Glutamatergic neuron (in vitro differentiated cells): ENCODE results near the gene TMEM59. TPM values are rescaled to one million over a fixed set of nuclear protein-coding genes. Genes with fewer than 3 reads are reported as not detected.

Source experiments
- DNase-seq: peaks from one replicate; pipeline ENCODE4 v3.0.0; 2022
- H3K27ac Mint-ChIP-seq: one replicate; pipeline ENCODE4 v1.8.0; 2020; ENCODE audit warnings: mild to moderate bottlenecking, mixed read lengths, inconsistent platforms; ENCODE audit not compliant: unreplicated experiment
- H3K27me3 Mint-ChIP-seq: one replicate; pipeline ENCODE4 v1.8.0; 2020; ENCODE audit warnings: mild to moderate bottlenecking, moderate library complexity, mixed read lengths, inconsistent platforms; ENCODE audit not compliant: unreplicated experiment
- H3K36me3 Mint-ChIP-seq: one replicate; pipeline ENCODE4 v1.8.0; 2020; ENCODE audit warnings: mild to moderate bottlenecking, mixed read lengths, inconsistent platforms; ENCODE audit not compliant: unreplicated experiment
- H3K4me1 Mint-ChIP-seq: one replicate; pipeline ENCODE4 v1.8.0; 2020; ENCODE audit warnings: mild to moderate bottlenecking, low read depth, mixed read lengths, inconsistent platforms; ENCODE audit not compliant: unreplicated experiment
- H3K4me3 Mint-ChIP-seq: one replicate; pipeline ENCODE4 v1.8.0; 2020; ENCODE audit warnings: mild to moderate bottlenecking, mixed read lengths, inconsistent platforms; ENCODE audit not compliant: unreplicated experiment
- H3K9me3 Mint-ChIP-seq: one replicate; pipeline ENCODE4 v1.8.0; 2020; ENCODE audit warnings: mild to moderate bottlenecking, moderate library complexity, mixed read lengths, inconsistent platforms; ENCODE audit not compliant: unreplicated experiment
- total RNA-seq: library from RNA; stranded (reverse); fragmentation: NEBNext Ultra II Directional; extraction: Animal tissue kit (Norgen Biotek cat#: 25700); gene quantifications from one replicate; pipeline ENCODE4 v1.2.1, GENCODE V29; 2021; ENCODE audit not compliant: unreplicated experiment
- TF ChIP-seq, protein P1 (sequence below): fragments of 200-600 bp; sonication (generic); IDR thresholded peaks from one replicate; pipeline ENCODE4 v1.5.0; 2021; ENCODE audit not compliant: partially characterized antibody, unreplicated experiment

Gene TMEM59
- total RNA-seq, 1 donor from 2014 or later = 309 TPM

DNA sequence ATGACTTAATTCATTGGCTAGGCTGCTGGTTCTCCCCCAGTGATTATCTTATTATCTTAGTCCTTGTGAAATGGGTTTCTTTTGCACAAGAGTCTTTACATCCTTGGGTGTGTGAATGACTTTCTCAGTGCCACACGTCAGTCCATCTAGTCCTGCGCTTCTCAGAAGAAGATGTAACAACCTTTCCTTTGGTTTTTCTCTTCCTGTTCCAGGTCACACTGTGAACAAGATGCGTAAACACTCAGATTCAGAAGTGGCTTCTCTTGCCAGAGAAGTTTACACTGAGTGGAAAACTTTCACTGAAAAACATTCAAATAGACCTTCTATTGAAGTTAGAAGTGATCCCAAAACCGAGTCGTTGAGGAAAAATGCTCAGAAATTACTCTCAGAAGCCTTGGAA lies 35.4 kb upstream of the TMEM59 start:
- Mint-ChIP-seq H3K4me1 (no peaks in the 10 kb centered on the region), H3K9me3 (no peaks in the 10 kb centered on the region), H3K4me3 (no peak overlapping the region)

GRCh38 chr1:54086754-54087153 lies 33.8 kb upstream of the TMEM59 start:
- no peak for DNase-seq
- Mint-ChIP-seq H3K9me3 (peaks cover 2% of the 10 kb centered on the region), H3K4me1 (no peaks in the 10 kb centered on the region), H3K27me3 (no peaks in the 10 kb centered on the region), H3K27ac (no peak overlapping the region), H3K4me3 (no peak overlapping the region), H3K36me3 (no peaks in the 10 kb centered on the region)
- TF ChIP-seq, protein P1, sequence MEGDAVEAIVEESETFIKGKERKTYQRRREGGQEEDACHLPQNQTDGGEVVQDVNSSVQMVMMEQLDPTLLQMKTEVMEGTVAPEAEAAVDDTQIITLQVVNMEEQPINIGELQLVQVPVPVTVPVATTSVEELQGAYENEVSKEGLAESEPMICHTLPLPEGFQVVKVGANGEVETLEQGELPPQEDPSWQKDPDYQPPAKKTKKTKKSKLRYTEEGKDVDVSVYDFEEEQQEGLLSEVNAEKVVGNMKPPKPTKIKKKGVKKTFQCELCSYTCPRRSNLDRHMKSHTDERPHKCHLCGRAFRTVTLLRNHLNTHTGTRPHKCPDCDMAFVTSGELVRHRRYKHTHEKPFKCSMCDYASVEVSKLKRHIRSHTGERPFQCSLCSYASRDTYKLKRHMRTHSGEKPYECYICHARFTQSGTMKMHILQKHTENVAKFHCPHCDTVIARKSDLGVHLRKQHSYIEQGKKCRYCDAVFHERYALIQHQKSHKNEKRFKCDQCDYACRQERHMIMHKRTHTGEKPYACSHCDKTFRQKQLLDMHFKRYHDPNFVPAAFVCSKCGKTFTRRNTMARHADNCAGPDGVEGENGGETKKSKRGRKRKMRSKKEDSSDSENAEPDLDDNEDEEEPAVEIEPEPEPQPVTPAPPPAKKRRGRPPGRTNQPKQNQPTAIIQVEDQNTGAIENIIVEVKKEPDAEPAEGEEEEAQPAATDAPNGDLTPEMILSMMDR = no peak

More for the DNA sequence above, 35.4 kb upstream of the TMEM59 start:
- DNase-seq = no peak
- H3K36me3 Mint-ChIP-seq = no peaks in the 10 kb centered on the region
- no peak overlapping the region for H3K27ac Mint-ChIP-seq
- TF ChIP-seq, protein P1 = no peak
- peaks cover 1% of the 10 kb centered on the region for H3K27me3 Mint-ChIP-seq

GRCh38 chr1:54084794-54085193 lies 31.8 kb upstream of the TMEM59 start:
- TF ChIP-seq, protein P1 = no peak
- peaks cover 1% of the 10 kb centered on the region for H3K27me3 Mint-ChIP-seq
- H3K4me3 Mint-ChIP-seq = no peak overlapping the region
- no peak overlapping the region for H3K27ac Mint-ChIP-seq
- peaks cover 2% of the 10 kb centered on the region for H3K9me3 Mint-ChIP-seq
- no peaks in the 10 kb centered on the region for H3K36me3 Mint-ChIP-seq
- H3K4me1 Mint-ChIP-seq = peaks cover 2% of the 10 kb centered on the region
- no peak for DNase-seq

GRCh38 chr1:54081306-54082270 lies 28.6 kb upstream of the TMEM59 start:
- H3K9me3 Mint-ChIP-seq = peaks cover 4% of the 10 kb centered on the region
- TF ChIP-seq, protein P1 = peak; percentile 88
- H3K27ac Mint-ChIP-seq = no peak overlapping the region
- DNase-seq = peak; percentile 84
- H3K4me1 Mint-ChIP-seq = peaks cover 22% of the 10 kb centered on the region
- no peak overlapping the region for H3K4me3 Mint-ChIP-seq
- H3K36me3 Mint-ChIP-seq = no peaks in the 10 kb centered on the region
- peaks cover 1% of the 10 kb centered on the region for H3K27me3 Mint-ChIP-seq

DNA sequence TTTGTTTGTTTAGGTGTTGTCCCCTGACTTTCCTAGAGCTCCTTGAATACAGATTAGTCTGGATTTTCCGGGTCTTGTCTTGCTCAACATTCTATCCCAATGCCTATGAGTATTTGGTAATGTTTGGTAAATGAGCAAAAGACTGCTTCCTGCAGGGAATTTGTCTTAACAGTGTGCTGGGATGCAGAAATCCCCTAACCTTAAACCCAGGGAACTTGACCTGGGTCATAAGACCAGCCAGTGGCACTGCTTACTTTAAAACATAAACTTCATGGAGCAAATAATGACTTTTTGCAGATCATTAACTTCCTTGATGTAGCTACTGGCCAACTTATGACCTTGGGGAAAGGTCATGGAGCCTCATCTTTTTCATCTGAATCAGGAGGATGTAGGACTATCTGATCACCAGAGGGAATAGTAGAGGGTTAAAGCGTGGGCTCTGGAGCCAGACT lies 27.6 kb upstream of the TMEM59 start:
- no peak overlapping the region for H3K27ac Mint-ChIP-seq
- TF ChIP-seq, protein P1 = no peak
- no peak overlapping the region for H3K4me3 Mint-ChIP-seq
- H3K27me3 Mint-ChIP-seq = peaks cover 1% of the 10 kb centered on the region
- peaks cover 25% of the 10 kb centered on the region for H3K4me1 Mint-ChIP-seq
- DNase-seq = no peak
- no peaks in the 10 kb centered on the region for H3K36me3 Mint-ChIP-seq
- peaks cover 4% of the 10 kb centered on the region for H3K9me3 Mint-ChIP-seq
